Stomach (tissue), 4 donors: Measurements from ENCODE around the gene PRKRIP1.

Experiments used
- CTCF ChIP-seq, 7 experiments: fragments of 450-650 bp in 4 of 7; fragments of 200-600 bp in 3 of 7; sonication (generic) in 3 of 7; IDR thresholded peaks; one replicate each; pipeline ENCODE4 v1.5.1; 2016 to 2019; ENCODE audit warnings: antibody characterized with exemption in 7 of 7, control low read depth in 2 of 7, mild to moderate bottlenecking in 1 of 7
- POLR2A ChIP-seq, 4 donors: fragments of 450-650 bp; IDR thresholded peaks; one replicate each; pipeline ENCODE4 v1.6.1; 2016; ENCODE audit warnings: antibody characterized with exemption in 4 of 4, control low read depth in 2 of 4, mild to moderate bottlenecking in 1 of 4, moderate library complexity in 1 of 4
- POLR2AphosphoS5 ChIP-seq, 3 donors: sonication (generic); formaldehyde crosslinking; IDR thresholded peaks; one replicate each; pipeline ENCODE4 v1.6.1; 2016; ENCODE audit warnings: antibody characterized with exemption in 3 of 3

GRCh38 chr7:102433219-102434038 lies 37.3 kb downstream of the PRKRIP1 start, which contains the start of gene ORAI2:
- TF ChIP-seq CTCF (IDR thresholded peaks at IDR 0.05): no peak
- no peak for TF ChIP-seq POLR2AphosphoS5 (IDR thresholded peaks at IDR 0.05)
- no peak for TF ChIP-seq POLR2A (IDR thresholded peaks at IDR 0.05)
